OCI-LY1 (cell line): Measurements from ENCODE around the gene MED25.
A peak's percentile ranks its signal among the peaks of the same experiment; 100 is the strongest.

Experiments
- H2AFZ ChIP-seq: fragments of 200-600 bp; sonication (generic), shearing (Covaris generic); 2 replicates; pipeline ENCODE4 v1.6.0; 2014; ENCODE audit warnings: antibody characterized with exemption, mild to moderate bottlenecking, low read length
- H3F3A ChIP-seq: fragments of 200-600 bp; sonication (generic), shearing (Covaris generic); 2 replicates; pipeline ENCODE4 v1.6.0; 2014; ENCODE audit warnings: mild to moderate bottlenecking, antibody characterized with exemption, low read length, moderate library complexity; ENCODE audit not compliant: insufficient read depth
- H3K27ac ChIP-seq: fragments of 200-600 bp; sonication (generic); 2 replicates; pipeline ENCODE4 v1.5.1; 2014; ENCODE audit warnings: low read length, mixed run types, mild to moderate bottlenecking, low read depth; ENCODE audit not compliant: poor library complexity, severe bottlenecking
- H3K27me3 ChIP-seq: fragments of 200-600 bp; sonication (generic); 2 replicates; pipeline ENCODE4 v1.6.0; 2014; ENCODE audit warnings: antibody characterized with exemption, mild to moderate bottlenecking, low read length, moderate library complexity; ENCODE audit not compliant: insufficient read depth
- H3K36me3 ChIP-seq: fragments of 200-600 bp; sonication (generic); 2 replicates; pipeline ENCODE4 v1.6.1; 2014; ENCODE audit warnings: mild to moderate bottlenecking, antibody characterized with exemption, low read length, moderate library complexity, mixed read lengths; ENCODE audit not compliant: insufficient read depth
- H3K4me1 ChIP-seq: fragments of 200-600 bp; sonication (generic); 2 replicates; pipeline ENCODE4 v1.5.1; 2014; ENCODE audit warnings: mild to moderate bottlenecking, low read length, moderate library complexity; ENCODE audit not compliant: insufficient read depth, severe bottlenecking
- H3K4me2 ChIP-seq: fragments of 200-600 bp; sonication (generic), shearing (Covaris generic); 2 replicates; pipeline ENCODE4 v1.6.1; 2014; ENCODE audit warnings: low read length
- H3K4me3 ChIP-seq: fragments of 200-600 bp; sonication (generic); 2 replicates; pipeline ENCODE4 v1.5.1; 2014; ENCODE audit warnings: low read length, low read depth, mild to moderate bottlenecking, mixed read lengths; ENCODE audit not compliant: poor library complexity, severe bottlenecking
- H3K79me2 ChIP-seq: fragments of 200-600 bp; shearing (Covaris generic); 2 replicates; pipeline ENCODE4 v1.6.1; 2016; ENCODE audit warnings: mixed run types, low read length, mixed read lengths; ENCODE audit not compliant: insufficient read depth
- H3K9ac ChIP-seq: fragments of 200-600 bp; sonication (generic), shearing (Covaris generic); 2 replicates; pipeline ENCODE4 v1.6.1; 2014; ENCODE audit warnings: mild to moderate bottlenecking, low read length, mixed read lengths
- H3K9me2 ChIP-seq: fragments of 200-600 bp; sonication (generic), shearing (Covaris generic); 2 replicates; pipeline ENCODE4 v1.6.1; 2014; ENCODE audit warnings: low read depth, mild to moderate bottlenecking, low read length, mixed read lengths
- H3K9me3 ChIP-seq: fragments of 200-600 bp; shearing (Covaris generic); 2 replicates; pipeline ENCODE4 v1.6.1; 2014; ENCODE audit warnings: low read length, mixed read lengths
- H4K20me1 ChIP-seq: fragments of 200-600 bp; sonication (generic), shearing (Covaris generic); 2 replicates; pipeline ENCODE4 v1.6.0; 2016; ENCODE audit warnings: mild to moderate bottlenecking, low read length; ENCODE audit not compliant: insufficient read depth
- CTCF ChIP-seq: fragments of 200-600 bp; sonication (generic), shearing (Covaris generic); IDR thresholded peaks from 2 replicates; pipeline ENCODE4 v1.5.1; 2017; ENCODE audit warnings: mild to moderate bottlenecking, antibody characterized with exemption, low read length, moderate library complexity, mixed read lengths
- EZH2 ChIP-seq: fragments of 200-600 bp; sonication (generic), shearing (Covaris generic); IDR thresholded peaks from 2 replicates; pipeline ENCODE4 v1.8.0; 2017; ENCODE audit warnings: borderline replicate concordance, mixed run types, mild to moderate bottlenecking, antibody characterized with exemption, low read length, moderate library complexity, mixed read lengths

MED25 gene

GRCh38 chr19:49856574-49857021 is 38.5 kb downstream of the MED25 start:
- Histone ChIP-seq H3K9me3 (no peaks in the 10 kb centered on the region), H3K79me2 (peaks cover 25% of the 10 kb centered on the region), H3K9ac (no peak overlapping the region), H3F3A (no peaks in the 10 kb centered on the region), H3K27me3 (no peaks in the 10 kb centered on the region), H4K20me1 (no peaks in the 10 kb centered on the region), H3K27ac (no peak overlapping the region), H3K4me2 (no peak overlapping the region), H3K4me3 (no peak overlapping the region), H3K36me3 (peaks cover 73% of the 10 kb centered on the region), H3K4me1 (peaks cover 43% of the 10 kb centered on the region), H2AFZ (no peak overlapping the region), H3K9me2 (no peaks in the 10 kb centered on the region)
- TF ChIP-seq EZH2 (no peak), CTCF (no peak)

GRCh38 chr19:49857061-49857837 is 39.2 kb downstream of the MED25 start:
- Histone ChIP-seq H2AFZ (no peak overlapping the region), H3K9ac (no peak overlapping the region; the same call in 1 of the 2 replicates), H3K4me3 (no peak overlapping the region), H3K36me3 (peaks cover 78% of the 10 kb centered on the region), H3K4me2 (no peak overlapping the region), H4K20me1 (no peaks in the 10 kb centered on the region), H3K27ac (peak overlapping the region; percentile 66), H3K27me3 (no peaks in the 10 kb centered on the region), H3F3A (no peaks in the 10 kb centered on the region), H3K79me2 (peaks cover 19% of the 10 kb centered on the region), H3K9me3 (no peaks in the 10 kb centered on the region), H3K9me2 (no peaks in the 10 kb centered on the region), H3K4me1 (peaks cover 45% of the 10 kb centered on the region)
- no peak for TF ChIP-seq EZH2
- TF ChIP-seq CTCF: no peak

- no peaks in the 10 kb centered on the region for H3K27me3 ChIP-seq
- peaks cover 79% of the 10 kb centered on the region for H3K36me3 ChIP-seq
- H3K9me2 ChIP-seq: no peaks in the 10 kb centered on the region
- H3K4me1 ChIP-seq: peaks cover 40% of the 10 kb centered on the region
- no peak overlapping the region for H3K4me3 ChIP-seq
- H3K79me2 ChIP-seq: peaks cover 14% of the 10 kb centered on the region
- no peaks in the 10 kb centered on the region for H4K20me1 ChIP-seq
- no peaks in the 10 kb centered on the region for H3F3A ChIP-seq
- peak overlapping the region; percentile 66 for H3K27ac ChIP-seq
- TF ChIP-seq CTCF (no peak), EZH2 (no peak)
- H3K4me2 ChIP-seq: no peak overlapping the region
- H3K9ac ChIP-seq: no peak overlapping the region; the same call in 1 of the 2 replicates
- no peaks in the 10 kb centered on the region for H3K9me3 ChIP-seq
- no peak overlapping the region for H2AFZ ChIP-seq
Measured at GRCh38 chr19:49857838-49858087, 39.7 kb downstream of the MED25 start.
